Activated T-cell treated with anti-CD3 and anti-CD28 coated beads for 4 hours (primary cell): ENCODE results near the gene SYT3.

Source experiments
- DNase-seq: peaks from one replicate; pipeline ENCODE4 v3.0.0-alpha.2; 2020

Gene SYT3

GRCh38 chr19:50661766-50662650 lies 22.3 kb upstream of the SYT3 start:
- DNase-seq: no peak

GRCh38 chr19:50661023-50661422 lies 21.3 kb upstream of the SYT3 start:
- no peak for DNase-seq

- no peak for DNase-seq
Measured at GRCh38 chr19:50660088-50660366, 20.3 kb upstream of the SYT3 start.

- DNase-seq: no peak
Measured at GRCh38 chr19:50659318-50660087, 19.8 kb upstream of the SYT3 start.

- peak; percentile 49 for DNase-seq
Measured at GRCh38 chr19:50658441-50659317, 19.0 kb upstream of the SYT3 start.

- DNase-seq: peak; percentile 80
Measured at GRCh38 chr19:50657712-50658440, 18.2 kb upstream of the SYT3 start.

GRCh38 chr19:50657222-50657669 lies 17.6 kb upstream of the SYT3 start:
- DNase-seq: no peak

GRCh38 chr19:50654882-50655281 lies 15.2 kb upstream of the SYT3 start:
- DNase-seq: no peak

GRCh38 chr19:50652722-50653121 lies 13.0 kb upstream of the SYT3 start:
- no peak for DNase-seq

- DNase-seq: no peak
Measured at GRCh38 chr19:50651174-50651573, 11.5 kb upstream of the SYT3 start.

- no peak for DNase-seq
Measured at GRCh38 chr19:50649433-50650391, 10.0 kb upstream of the SYT3 start, which contains the start of gene C19orf81. Gene C19orf81, plus strand, starts transcription at chr19:50649445. Its CDS starts 0 bp downstream, at chr19:50649445.

GRCh38 chr19:50648659-50649058 lies 9.0 kb upstream of the SYT3 start:
- DNase-seq: no peak

GRCh38 chr19:50647879-50648615 lies 8.4 kb upstream of the SYT3 start:
- DNase-seq: no peak

- DNase-seq: no peak
Measured at GRCh38 chr19:50646074-50646807, 6.6 kb upstream of the SYT3 start.

- no peak for DNase-seq
Measured at GRCh38 chr19:50645107-50645506, 5.4 kb upstream of the SYT3 start.

- no peak for DNase-seq
Measured at GRCh38 chr19:50644315-50644915, 4.7 kb upstream of the SYT3 start.

GRCh38 chr19:50640368-50640767 lies 687 bp upstream of the SYT3 start:
- DNase-seq: no peak

- no peak for DNase-seq
Measured at GRCh38 chr19:50638600-50638999, 1.1 kb downstream of the SYT3 start.
